GM23248 (cell line): ENCODE data around the gene CCR3.
"Not testable (repeated sequence)": the region's sequence is repeated elsewhere in the genome, so short reads cannot be mapped to it uniquely, and the experiment has no call there.

Experiments
- EZH2 ChIP-seq: fragments of 200-600 bp; sonication (generic); IDR thresholded peaks from 2 replicates; pipeline ENCODE4 v1.6.1; 2018; ENCODE audit warnings: antibody characterized with exemption, mild to moderate bottlenecking; ENCODE audit not compliant: insufficient read depth, poor library complexity, severe bottlenecking
- EZH2phosphoT487 ChIP-seq: fragments of 200-600 bp; sonication (generic); IDR thresholded peaks from 2 replicates; pipeline ENCODE4 v1.6.1; 2018; ENCODE audit warnings: antibody characterized with exemption, moderate library complexity, mild to moderate bottlenecking, low read depth; ENCODE audit not compliant: insufficient read depth

GRCh38 chr3:46207514-46207913 is 34.7 kb upstream of the CCR3 start:
- not testable (repeated sequence) for TF ChIP-seq EZH2phosphoT487, EZH2
